ACC112 (cell line): ENCODE measurements around the gene GDNF.

Source experiments
- H2AFZ ChIP-seq: fragments of 200-600 bp; sonication (generic); one replicate; pipeline ENCODE4 v1.6.0; 2017; ENCODE audit warnings: antibody characterized with exemption, low read length; ENCODE audit not compliant: unreplicated experiment
- H3K27ac ChIP-seq: fragments of 200-600 bp; sonication (generic); 2 replicates; pipeline ENCODE4 v1.5.1; 2014; ENCODE audit warnings: low read depth, mild to moderate bottlenecking, antibody characterized with exemption, low read length, moderate library complexity
- H3K27me3 ChIP-seq: fragments of 200-600 bp; sonication (generic); 2 replicates; pipeline ENCODE4 v1.6.1; 2014; ENCODE audit warnings: mild to moderate bottlenecking, antibody characterized with exemption, low read length, moderate library complexity, mixed read lengths; ENCODE audit not compliant: insufficient read depth
- H3K36me3 ChIP-seq: fragments of 200-600 bp; sonication (generic); 2 replicates; pipeline ENCODE4 v1.6.1; 2016; ENCODE audit warnings: mild to moderate bottlenecking, antibody characterized with exemption, low read length, moderate library complexity, mixed read lengths; ENCODE audit not compliant: insufficient read depth
- H3K4me1 ChIP-seq: fragments of 200-600 bp; sonication (generic); one replicate; pipeline ENCODE4 v1.6.1; 2016; ENCODE audit warnings: low read length, mixed read lengths; ENCODE audit not compliant: insufficient read depth, unreplicated experiment, control insufficient read depth
- H3K4me3 ChIP-seq: fragments of 200-600 bp; sonication (generic); 2 replicates; pipeline ENCODE4 v1.5.1; 2014; ENCODE audit warnings: mild to moderate bottlenecking, low read depth, low read length
- H3K79me2 ChIP-seq: fragments of 200-600 bp; sonication (generic); one replicate; pipeline ENCODE4 v1.6.0; 2016; ENCODE audit warnings: low read length; ENCODE audit not compliant: control insufficient read depth, unreplicated experiment, insufficient read depth

The GDNF gene

GRCh38 chr5:37769840-37770239 lies 70.0 kb downstream of the GDNF start:
- H3K79me2 ChIP-seq = no peaks in the 10 kb centered on the region
- no peak overlapping the region for H2AFZ ChIP-seq
- peaks cover 26% of the 10 kb centered on the region for H3K4me1 ChIP-seq
- no peak overlapping the region for H3K27ac ChIP-seq
- no peaks in the 10 kb centered on the region for H3K36me3 ChIP-seq
- no peak overlapping the region for H3K4me3 ChIP-seq
- H3K27me3 ChIP-seq = no peaks in the 10 kb centered on the region

- Histone ChIP-seq H3K36me3 (no peaks in the 10 kb centered on the region), H3K27me3 (no peaks in the 10 kb centered on the region), H2AFZ (no peak overlapping the region), H3K4me3 (no peak overlapping the region), H3K4me1 (peaks cover 26% of the 10 kb centered on the region), H3K79me2 (no peaks in the 10 kb centered on the region), H3K27ac (no peak overlapping the region)
These were observed 70.7 kb downstream of the GDNF start for GRCh38 chr5:37769108-37769507.

- Histone ChIP-seq H3K4me1 (peaks cover 26% of the 10 kb centered on the region), H3K4me3 (no peak overlapping the region), H3K79me2 (no peaks in the 10 kb centered on the region), H3K36me3 (no peaks in the 10 kb centered on the region), H3K27me3 (no peaks in the 10 kb centered on the region), H3K27ac (no peak overlapping the region), H2AFZ (no peak overlapping the region)
These were observed 71.5 kb downstream of the GDNF start for GRCh38 chr5:37768371-37768770.

- Histone ChIP-seq H3K79me2 (no peaks in the 10 kb centered on the region), H3K27me3 (no peaks in the 10 kb centered on the region), H2AFZ (no peak overlapping the region), H3K27ac (no peak overlapping the region), H3K36me3 (no peaks in the 10 kb centered on the region), H3K4me1 (peaks cover 26% of the 10 kb centered on the region), H3K4me3 (no peak overlapping the region)
These were observed 71.9 kb downstream of the GDNF start for GRCh38 chr5:37767961-37768360.

- Histone ChIP-seq H3K79me2 (no peaks in the 10 kb centered on the region), H3K27ac (no peak overlapping the region), H3K4me3 (no peak overlapping the region), H2AFZ (no peak overlapping the region), H3K27me3 (no peaks in the 10 kb centered on the region), H3K4me1 (peaks cover 21% of the 10 kb centered on the region), H3K36me3 (no peaks in the 10 kb centered on the region)
These were observed 72.6 kb downstream of the GDNF start for GRCh38 chr5:37767251-37767650.
